Measurements from ENCODE around the gene RETN.

DNA sequence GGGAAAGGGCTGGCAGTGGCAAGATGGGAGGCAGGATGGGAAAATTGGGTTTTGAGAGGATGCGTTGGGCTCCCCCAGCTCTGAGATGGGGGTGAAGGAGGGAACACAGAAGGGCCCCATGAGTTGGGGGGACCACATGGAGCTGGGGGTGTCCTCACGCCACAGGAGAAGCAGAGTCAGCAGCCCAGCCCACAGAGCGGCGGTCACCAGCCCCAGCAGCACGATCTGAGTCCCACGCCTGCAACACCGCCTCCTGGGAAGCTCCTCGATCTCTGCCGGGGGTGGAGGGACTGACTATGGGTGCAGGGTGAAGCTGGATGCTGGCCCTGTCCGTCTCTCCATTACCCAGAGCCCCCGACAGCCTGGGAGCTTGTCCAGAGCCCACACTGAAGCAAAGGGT is 29.7 kb downstream of the RETN start:
- TF ChIP-seq, protein P1, sequence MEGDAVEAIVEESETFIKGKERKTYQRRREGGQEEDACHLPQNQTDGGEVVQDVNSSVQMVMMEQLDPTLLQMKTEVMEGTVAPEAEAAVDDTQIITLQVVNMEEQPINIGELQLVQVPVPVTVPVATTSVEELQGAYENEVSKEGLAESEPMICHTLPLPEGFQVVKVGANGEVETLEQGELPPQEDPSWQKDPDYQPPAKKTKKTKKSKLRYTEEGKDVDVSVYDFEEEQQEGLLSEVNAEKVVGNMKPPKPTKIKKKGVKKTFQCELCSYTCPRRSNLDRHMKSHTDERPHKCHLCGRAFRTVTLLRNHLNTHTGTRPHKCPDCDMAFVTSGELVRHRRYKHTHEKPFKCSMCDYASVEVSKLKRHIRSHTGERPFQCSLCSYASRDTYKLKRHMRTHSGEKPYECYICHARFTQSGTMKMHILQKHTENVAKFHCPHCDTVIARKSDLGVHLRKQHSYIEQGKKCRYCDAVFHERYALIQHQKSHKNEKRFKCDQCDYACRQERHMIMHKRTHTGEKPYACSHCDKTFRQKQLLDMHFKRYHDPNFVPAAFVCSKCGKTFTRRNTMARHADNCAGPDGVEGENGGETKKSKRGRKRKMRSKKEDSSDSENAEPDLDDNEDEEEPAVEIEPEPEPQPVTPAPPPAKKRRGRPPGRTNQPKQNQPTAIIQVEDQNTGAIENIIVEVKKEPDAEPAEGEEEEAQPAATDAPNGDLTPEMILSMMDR (IDR thresholded peaks at IDR 0.05; ENCODE audit: low read length) = no peak
- TF ChIP-seq EZH2 (optimal IDR thresholded peaks at IDR 0.05; ENCODE audit: low read depth, low read length) (no peak), EZH2phosphoT487 (IDR thresholded peaks at IDR 0.05; ENCODE audit: low read length) (no peak)

All from MM.1S (cell line).